IPS-18c (cell line): ENCODE results near the gene NRIP1.

Experiments used
- H3K4me3 ChIP-seq: 2 replicates; pipeline ENCODE4 v1.7.0; 2013; ENCODE audit warnings: low read depth, mild to moderate bottlenecking, low read length, moderate library complexity; ENCODE audit not compliant: insufficient read depth
- H3K9me3 ChIP-seq: one replicate; pipeline ENCODE4 v1.6.1; 2013; ENCODE audit warnings: mild to moderate bottlenecking, low read length, moderate library complexity; ENCODE audit not compliant: control insufficient read depth, insufficient read depth

Gene NRIP1

DNA sequence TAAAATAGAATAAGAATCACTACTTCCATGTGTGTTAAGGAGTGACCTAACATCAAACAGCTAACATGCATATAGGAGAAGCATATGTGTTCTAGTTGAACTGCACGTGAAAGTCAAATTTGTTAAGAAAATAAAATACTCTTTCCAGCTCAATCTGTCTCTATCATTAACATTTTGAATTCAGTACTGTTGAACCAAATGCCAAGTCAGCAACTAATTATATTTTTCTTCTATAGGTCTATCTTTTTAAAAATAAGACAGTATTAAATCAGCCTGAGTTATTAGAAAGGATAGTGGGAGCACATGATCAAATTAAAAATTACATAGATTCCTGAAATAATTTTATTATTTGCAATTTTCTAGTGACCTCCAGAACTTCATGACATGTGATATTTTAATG lies 141.8 kb downstream of the NRIP1 start:
- H3K9me3 ChIP-seq, result no peaks in the 10 kb centered on the region
- no peak overlapping the region for H3K4me3 ChIP-seq

GRCh38 chr21:14918527-14918926 lies 146.3 kb downstream of the NRIP1 start:
- Histone ChIP-seq H3K9me3 (no peaks in the 10 kb centered on the region), H3K4me3 (no peak overlapping the region)

GRCh38 chr21:14917762-14918161 lies 147.0 kb downstream of the NRIP1 start:
- H3K4me3 ChIP-seq, result no peak overlapping the region
- no peaks in the 10 kb centered on the region for H3K9me3 ChIP-seq

DNA sequence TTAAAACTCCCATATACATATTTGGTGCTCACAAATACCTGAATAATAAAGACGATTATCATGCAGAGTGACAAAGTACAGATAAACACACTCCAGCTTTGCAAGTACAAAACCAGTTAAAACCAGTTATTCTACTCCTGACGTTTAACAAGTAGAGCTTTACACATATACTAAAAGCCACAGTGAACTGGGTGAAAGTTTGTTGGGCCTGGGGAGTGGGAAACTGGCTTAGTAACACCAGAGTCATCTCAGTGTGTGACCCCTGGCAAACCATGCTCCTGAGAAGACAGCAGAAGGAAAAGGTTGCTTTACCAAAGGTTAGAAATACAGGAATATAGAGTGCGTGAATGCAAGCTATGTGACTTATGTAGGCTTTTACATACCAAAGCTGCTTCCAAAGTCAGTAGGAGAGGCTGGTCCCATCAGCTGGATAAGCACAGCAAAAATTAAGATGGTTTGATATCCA lies 148.1 kb downstream of the NRIP1 start:
- Histone ChIP-seq H3K9me3 (no peaks in the 10 kb centered on the region), H3K4me3 (no peak overlapping the region)

- Histone ChIP-seq H3K9me3 (no peaks in the 10 kb centered on the region), H3K4me3 (no peak overlapping the region)
Observed at GRCh38 chr21:14913638-14914037, 151.2 kb downstream of the NRIP1 start.

- H3K9me3 ChIP-seq, result no peaks in the 10 kb centered on the region
- no peak overlapping the region for H3K4me3 ChIP-seq
Observed at GRCh38 chr21:14911351-14911750, 153.4 kb downstream of the NRIP1 start.
